SU-DHL-6 (cell line): Measurements from ENCODE around the gene CHIT1.

ENCODE experiments used
- H2AFZ ChIP-seq: fragments of 200-600 bp; sonication (generic); 2 replicates; pipeline ENCODE4 v1.6.1; 2014; ENCODE audit warnings: low read depth, mild to moderate bottlenecking, moderate library complexity, mixed read lengths, antibody characterized with exemption, low read length; ENCODE audit not compliant: severe bottlenecking
- H3F3A ChIP-seq: fragments of 200-600 bp; shearing (Covaris generic); 2 replicates; pipeline ENCODE4 v1.6.0; 2016; ENCODE audit warnings: antibody characterized with exemption, mild to moderate bottlenecking; ENCODE audit not compliant: insufficient read depth
- H3K27ac ChIP-seq: fragments of 200-600 bp; sonication (generic); 2 replicates; pipeline ENCODE4 v1.5.1; 2016; ENCODE audit warnings: low read depth, mild to moderate bottlenecking, low read length, moderate library complexity, mixed read lengths
- H3K27me3 ChIP-seq: fragments of 200-600 bp; sonication (generic), shearing (Covaris generic); 2 replicates; pipeline ENCODE4 v1.6.0; 2014; ENCODE audit warnings: mild to moderate bottlenecking, low read length
- H3K36me3 ChIP-seq: fragments of 200-600 bp; sonication (generic); 2 replicates; pipeline ENCODE4 v1.6.1; 2014; ENCODE audit warnings: mild to moderate bottlenecking, low read length, mixed read lengths
- H3K4me2 ChIP-seq: fragments of 300-600, 200-600 bp; shearing (Covaris generic), sonication (generic); 2 replicates; pipeline ENCODE4 v1.6.0; 2014; ENCODE audit warnings: low read length, low read depth, mild to moderate bottlenecking; ENCODE audit not compliant: poor library complexity, severe bottlenecking
- H3K4me3 ChIP-seq: fragments of 200-600 bp; sonication (generic); 2 replicates; pipeline ENCODE4 v1.5.1; 2014; ENCODE audit warnings: antibody characterized with exemption, low read length, mild to moderate bottlenecking, mixed read lengths; ENCODE audit not compliant: insufficient read depth, poor library complexity, severe bottlenecking
- H3K79me2 ChIP-seq: fragments of 200-600 bp; sonication (generic); 2 replicates; pipeline ENCODE4 v1.6.1; 2014; ENCODE audit warnings: mild to moderate bottlenecking, low read length, moderate library complexity; ENCODE audit not compliant: insufficient read depth
- H3K9ac ChIP-seq: fragments of 200-600 bp; sonication (generic); 2 replicates; pipeline ENCODE4 v1.7.0; 2014; ENCODE audit warnings: mild to moderate bottlenecking, low read length
- H3K9me2 ChIP-seq: fragments of 200-600 bp; sonication (generic); replicated peaks from 2 replicates; pipeline ENCODE4 v1.6.1; 2014; ENCODE audit warnings: low read length; ENCODE audit not compliant: insufficient read depth
- H3K9me3 ChIP-seq: fragments of 200-600 bp; sonication (generic); 2 replicates; pipeline ENCODE4 v1.6.1; 2014; ENCODE audit warnings: low read length, mixed read lengths; ENCODE audit not compliant: insufficient read depth
- H4K20me1 ChIP-seq: fragments of 200-600 bp; sonication (generic); 2 replicates; pipeline ENCODE4 v1.6.1; 2014; ENCODE audit warnings: low read depth, mild to moderate bottlenecking, antibody characterized with exemption, low read length, moderate library complexity, mixed read lengths
- EZH2phosphoT487 ChIP-seq: fragments of 200-600 bp; sonication (generic), shearing (Covaris generic); conservative IDR thresholded peaks from 2 replicates; pipeline ENCODE4 v1.6.1; 2018; ENCODE audit warnings: mild to moderate bottlenecking, antibody characterized with exemption, low read length, moderate library complexity, mixed read lengths
- TF ChIP-seq, protein P1 (sequence below): fragments of 200-600 bp; sonication (generic); IDR thresholded peaks from one replicate; pipeline ENCODE4 v1.5.1; 2017; ENCODE audit warnings: antibody characterized with exemption, mild to moderate bottlenecking, low read length, moderate library complexity; ENCODE audit not compliant: insufficient read depth, poor library complexity, severe bottlenecking

Gene CHIT1

DNA sequence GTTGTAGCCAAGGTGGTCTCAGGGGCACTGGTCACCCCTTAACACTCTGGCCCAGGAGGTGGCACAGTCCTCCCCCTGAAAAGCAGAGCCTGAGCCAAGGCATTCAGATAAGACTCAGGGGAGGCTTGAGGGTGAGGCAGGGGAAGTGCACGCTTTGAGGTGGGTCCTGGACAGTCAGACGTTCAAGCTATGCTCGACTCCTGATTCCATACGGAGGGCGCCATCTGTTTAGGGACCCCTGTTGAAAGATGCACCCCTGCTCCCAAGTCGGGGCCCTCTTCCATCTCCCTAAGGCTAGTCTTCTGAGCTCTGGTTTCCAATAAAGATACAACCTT lies 30.0 kb downstream of the CHIT1 start:
- no peaks in the 10 kb centered on the region for H3K79me2 ChIP-seq
- no peaks in the 10 kb centered on the region for H3K9me2 ChIP-seq
- H3F3A ChIP-seq = no peaks in the 10 kb centered on the region
- H3K9me3 ChIP-seq = no peaks in the 10 kb centered on the region
- no peak overlapping the region for H2AFZ ChIP-seq
- H3K4me2 ChIP-seq = no peak overlapping the region
- no peak overlapping the region for H3K9ac ChIP-seq
- H3K4me3 ChIP-seq = no peak overlapping the region
- H4K20me1 ChIP-seq = no peaks in the 10 kb centered on the region
- no peak overlapping the region for H3K27ac ChIP-seq
- H3K36me3 ChIP-seq = no peaks in the 10 kb centered on the region
- no peaks in the 10 kb centered on the region for H3K27me3 ChIP-seq
- TF ChIP-seq, protein P1, sequence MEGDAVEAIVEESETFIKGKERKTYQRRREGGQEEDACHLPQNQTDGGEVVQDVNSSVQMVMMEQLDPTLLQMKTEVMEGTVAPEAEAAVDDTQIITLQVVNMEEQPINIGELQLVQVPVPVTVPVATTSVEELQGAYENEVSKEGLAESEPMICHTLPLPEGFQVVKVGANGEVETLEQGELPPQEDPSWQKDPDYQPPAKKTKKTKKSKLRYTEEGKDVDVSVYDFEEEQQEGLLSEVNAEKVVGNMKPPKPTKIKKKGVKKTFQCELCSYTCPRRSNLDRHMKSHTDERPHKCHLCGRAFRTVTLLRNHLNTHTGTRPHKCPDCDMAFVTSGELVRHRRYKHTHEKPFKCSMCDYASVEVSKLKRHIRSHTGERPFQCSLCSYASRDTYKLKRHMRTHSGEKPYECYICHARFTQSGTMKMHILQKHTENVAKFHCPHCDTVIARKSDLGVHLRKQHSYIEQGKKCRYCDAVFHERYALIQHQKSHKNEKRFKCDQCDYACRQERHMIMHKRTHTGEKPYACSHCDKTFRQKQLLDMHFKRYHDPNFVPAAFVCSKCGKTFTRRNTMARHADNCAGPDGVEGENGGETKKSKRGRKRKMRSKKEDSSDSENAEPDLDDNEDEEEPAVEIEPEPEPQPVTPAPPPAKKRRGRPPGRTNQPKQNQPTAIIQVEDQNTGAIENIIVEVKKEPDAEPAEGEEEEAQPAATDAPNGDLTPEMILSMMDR = no peak
- TF ChIP-seq EZH2phosphoT487 = no peak

DNA sequence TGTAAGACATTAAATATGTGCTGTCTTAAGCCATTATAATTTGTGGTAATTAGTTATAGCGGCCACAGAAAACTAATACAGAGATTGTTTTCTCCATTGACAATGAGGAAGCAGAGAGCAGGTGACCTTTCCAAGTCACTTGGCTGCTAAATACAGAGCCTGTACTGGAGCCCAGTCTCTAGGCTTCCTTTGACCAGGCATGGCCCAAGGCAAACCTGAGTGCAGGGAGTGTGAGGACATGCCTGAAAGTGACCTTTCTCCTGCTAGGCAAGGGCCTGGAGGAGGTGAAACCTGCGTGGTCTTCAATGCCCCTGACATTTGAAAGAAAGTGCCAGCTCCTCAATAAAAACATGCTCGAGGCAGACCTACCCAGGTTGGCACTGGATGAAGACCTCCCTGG lies 30.5 kb downstream of the CHIT1 start:
- Histone ChIP-seq H3K4me2 (no peak overlapping the region), H3K9me3 (no peaks in the 10 kb centered on the region), H3K9me2 (no peaks in the 10 kb centered on the region), H3K27me3 (no peaks in the 10 kb centered on the region), H3K27ac (no peak overlapping the region), H3K4me3 (no peak overlapping the region), H3F3A (no peaks in the 10 kb centered on the region), H4K20me1 (no peaks in the 10 kb centered on the region), H2AFZ (no peak overlapping the region), H3K36me3 (no peaks in the 10 kb centered on the region), H3K79me2 (no peaks in the 10 kb centered on the region), H3K9ac (no peak overlapping the region)
- TF ChIP-seq, protein P1 = no peak
- no peak for TF ChIP-seq EZH2phosphoT487

DNA sequence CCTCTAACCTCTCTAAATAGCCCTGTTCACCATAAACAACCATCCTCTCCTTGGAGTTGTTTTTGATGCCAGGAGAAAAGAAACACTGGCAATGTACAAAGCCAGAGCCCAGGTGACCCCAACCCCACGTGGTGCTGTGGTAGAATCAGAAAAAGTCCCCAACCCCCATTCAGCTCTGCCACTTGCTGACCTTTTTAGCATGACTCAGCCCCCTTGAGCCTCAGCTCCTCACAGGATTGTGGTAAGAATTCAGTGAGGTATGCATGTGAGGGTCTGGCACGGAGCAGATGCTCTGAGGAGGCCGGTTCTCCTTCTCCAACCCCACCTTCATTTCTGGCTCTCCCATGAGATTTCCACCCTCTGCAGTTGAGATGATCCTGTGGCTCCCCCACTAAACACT lies 31.8 kb downstream of the CHIT1 start:
- no peaks in the 10 kb centered on the region for H3F3A ChIP-seq
- H4K20me1 ChIP-seq = no peaks in the 10 kb centered on the region
- H3K9me2 ChIP-seq = no peaks in the 10 kb centered on the region
- no peak overlapping the region for H3K4me2 ChIP-seq
- no peak overlapping the region for H3K9ac ChIP-seq
- no peaks in the 10 kb centered on the region for H3K9me3 ChIP-seq
- no peaks in the 10 kb centered on the region for H3K27me3 ChIP-seq
- no peaks in the 10 kb centered on the region for H3K36me3 ChIP-seq
- H3K4me3 ChIP-seq = no peak overlapping the region
- no peaks in the 10 kb centered on the region for H3K79me2 ChIP-seq
- TF ChIP-seq, protein P1 = no peak
- TF ChIP-seq EZH2phosphoT487 = no peak
- H2AFZ ChIP-seq = no peak overlapping the region
- no peak overlapping the region for H3K27ac ChIP-seq

DNA sequence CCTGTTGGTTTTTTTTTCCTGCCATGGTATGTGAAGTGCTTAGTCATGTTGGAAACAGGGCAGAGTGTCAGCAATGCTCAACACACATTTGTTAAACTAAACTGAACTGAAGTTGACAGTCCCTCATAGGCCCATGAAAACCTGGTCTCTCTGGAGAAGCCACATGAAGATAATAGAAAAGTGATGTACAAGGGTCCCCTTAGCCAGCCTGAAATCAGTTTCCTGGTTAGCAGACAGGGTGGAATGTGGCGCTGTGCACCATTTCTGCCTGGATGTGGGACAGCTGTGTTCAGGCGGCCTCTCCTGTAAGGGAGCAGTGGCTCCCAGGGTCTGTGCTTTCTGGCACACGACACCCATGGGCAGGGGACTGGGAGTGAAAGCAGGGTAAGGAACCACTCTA lies 33.1 kb downstream of the CHIT1 start:
- Histone ChIP-seq H3K79me2 (no peaks in the 10 kb centered on the region), H4K20me1 (no peaks in the 10 kb centered on the region), H2AFZ (no peak overlapping the region), H3K27me3 (no peaks in the 10 kb centered on the region), H3F3A (no peaks in the 10 kb centered on the region), H3K36me3 (no peaks in the 10 kb centered on the region), H3K27ac (no peak overlapping the region), H3K4me3 (no peak overlapping the region), H3K4me2 (no peak overlapping the region), H3K9ac (no peak overlapping the region), H3K9me2 (no peaks in the 10 kb centered on the region), H3K9me3 (no peaks in the 10 kb centered on the region)
- no peak for TF ChIP-seq EZH2phosphoT487
- TF ChIP-seq, protein P1 = no peak
